ENCODE results near the gene TMEM114.

- TF ChIP-seq CTCF (optimal IDR thresholded peaks at IDR 0.05 in 1 of 3, IDR thresholded peaks at IDR 0.05 in 1 of 3, conservative IDR thresholded peaks at IDR 0.05 in 1 of 3; ENCODE audit: extremely low read depth in 1 of 3, insufficient read depth in 2 of 3, low read length in 3 of 3) (no peak), EZH2 (IDR thresholded peaks at IDR 0.05; ENCODE audit: low read length) (no peak)
Measured at GRCh38 chr16:8631373-8631772, 41.1 kb upstream of the TMEM114 start.

Data from keratinocyte (primary cell).